OCI-LY7 (cell line): ENCODE data around the gene NEURL4. TPM values are rescaled to one million over a fixed set of nuclear protein-coding genes. Genes with fewer than 3 reads are reported as not detected.

Source experiments
- BruUV-seq: library from RNA; stranded (reverse); fragments of 400-500 nt; replicated peaks from 2 replicates; lab custom pipeline; 2021; lab: Mats Ljungman, UMichigan
- CTCF ChIA-PET: fragments of 300-600 bp; sonication (Branson Sonifier 250); formaldehyde crosslinking; loops from one replicate; lab custom pipeline; 2022; ENCODE audit warnings: antibody characterized with exemption; ENCODE audit not compliant: unreplicated experiment; lab: Charles Lee
- POLR2A ChIA-PET: fragments of 300-600 bp; sonication (Branson Sonifier 250); formaldehyde crosslinking; loops from one replicate; lab custom pipeline; 2022; ENCODE audit warnings: antibody characterized with exemption; lab: Charles Lee
- DNase-seq: peaks from one replicate; pipeline ENCODE4 v3.0.0-alpha.2; 2015; ENCODE audit warnings: low spot score
- H2AFZ ChIP-seq: fragments of 200-600 bp; sonication (generic), shearing (Covaris generic); 2 replicates; pipeline ENCODE4 v1.6.1; 2014; ENCODE audit warnings: mild to moderate bottlenecking, antibody characterized with exemption, low read length, moderate library complexity
- H3K27ac ChIP-seq: fragments of 200-600 bp; sonication (generic); 2 replicates; pipeline ENCODE4 v1.5.1; 2014; ENCODE audit warnings: mixed run types, low read depth, mild to moderate bottlenecking, moderate library complexity, low read length, inconsistent platforms; ENCODE audit not compliant: poor library complexity, severe bottlenecking
- H3K36me3 ChIP-seq: fragments of 200-600 bp; sonication (generic); 2 replicates; pipeline ENCODE4 v1.6.1; 2014; ENCODE audit warnings: mild to moderate bottlenecking, antibody characterized with exemption, low read length, moderate library complexity, mixed read lengths; ENCODE audit not compliant: insufficient read depth
- H3K4me1 ChIP-seq: fragments of 200-600 bp; sonication (generic); 2 replicates; pipeline ENCODE4 v1.5.1; 2014; ENCODE audit warnings: mild to moderate bottlenecking, low read length; ENCODE audit not compliant: insufficient read depth, poor library complexity, severe bottlenecking
- H3K4me2 ChIP-seq: fragments of 200-600 bp; sonication (generic); 2 replicates; pipeline ENCODE4 v1.6.1; 2014; ENCODE audit warnings: mild to moderate bottlenecking, low read length
- H3K4me3 ChIP-seq: fragments of 200-600 bp; sonication (generic); 2 replicates; pipeline ENCODE4 v1.5.1; 2014; ENCODE audit warnings: mild to moderate bottlenecking, low read depth, low read length; ENCODE audit not compliant: poor library complexity, severe bottlenecking
- H3K79me2 ChIP-seq: fragments of 200-600 bp; sonication (generic); 2 replicates; pipeline ENCODE4 v1.6.1; 2016; ENCODE audit warnings: low read depth, mild to moderate bottlenecking, low read length, moderate library complexity, mixed read lengths; ENCODE audit not compliant: insufficient read depth
- H3K9me2 ChIP-seq: fragments of 200-600 bp; sonication (generic); 2 replicates; pipeline ENCODE4 v1.6.1; 2016; ENCODE audit warnings: mild to moderate bottlenecking, low read length, mixed read lengths; ENCODE audit not compliant: insufficient read depth
- H3K9me3 ChIP-seq: fragments of 200-600 bp; sonication (generic); 2 replicates; pipeline ENCODE4 v1.6.1; 2014; ENCODE audit warnings: mild to moderate bottlenecking, mixed run types, low read length, mixed read lengths
- H4K20me1 ChIP-seq: fragments of 200-600 bp; sonication (generic); 2 replicates; pipeline ENCODE4 v1.6.1; 2014; ENCODE audit warnings: mild to moderate bottlenecking, antibody characterized with exemption, low read length, moderate library complexity, mixed read lengths; ENCODE audit not compliant: insufficient read depth
- EZH2phosphoT487 ChIP-seq: fragments of 200-600 bp; sonication (generic); IDR thresholded peaks from 2 replicates; pipeline ENCODE4 v1.6.1; 2018; ENCODE audit warnings: low read depth, borderline replicate concordance, mild to moderate bottlenecking, mixed run types, antibody characterized with exemption, low read length, moderate library complexity, mixed read lengths
- intact Hi-C: fragments of 100-400 bp; cut with micrococcal nuclease; formaldehyde crosslinking; loops from one replicate; pipeline ENCODE4 v1.10.0; 2022; ENCODE audit not compliant: unreplicated experiment
- total RNA-seq, 2 experiments: library from RNA; depleted of rRNA in 1 of 2; stranded (reverse); fragments of >200 nt in 1 of 2; shearing (Covaris generic) in 1 of 2; gene quantifications; 2 replicates each; pipeline ENCODE4 v1.2.3, GENCODE V29; 2014 to 2022
- TF ChIP-seq, protein P1 (sequence below): fragments of 200-600 bp; sonication (generic); conservative IDR thresholded peaks from 2 replicates; pipeline ENCODE4 v1.5.1; 2014; ENCODE audit warnings: mild to moderate bottlenecking, antibody characterized with exemption, low read length, moderate library complexity, mixed read lengths

NEURL4 gene
- total RNA-seq, 2 experiments from 2014 or later, result 34.7 to 66.8 TPM

DNA sequence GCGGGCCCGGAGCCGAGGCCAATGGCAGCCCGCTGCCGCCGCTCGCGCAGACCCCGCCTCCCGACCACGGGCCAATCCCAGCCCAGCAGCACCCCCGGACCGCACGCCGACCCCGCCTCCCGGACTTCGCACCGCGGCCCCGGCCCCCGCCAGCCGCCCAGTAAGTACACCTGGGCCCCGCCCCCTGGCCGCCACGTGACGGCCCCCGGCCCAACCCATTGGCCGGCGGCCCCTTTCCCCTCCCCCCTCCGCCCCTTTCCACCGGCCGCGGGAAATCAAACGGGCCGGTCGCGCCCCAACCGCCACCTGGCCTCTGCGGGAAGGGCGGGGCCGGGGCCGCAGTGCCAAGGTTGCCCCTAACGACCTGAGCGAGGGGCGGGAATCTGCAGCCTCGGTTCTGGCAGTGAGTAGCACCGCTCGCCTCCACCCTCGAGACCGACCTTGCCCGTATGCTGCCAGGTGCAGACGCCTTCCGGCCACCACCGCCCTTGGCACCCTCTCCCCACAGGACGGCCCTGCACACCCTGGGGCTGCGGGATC, 34.5 kb downstream of the NEURL4 start, which contains the start of gene YBX2:
Gene YBX2, minus strand, starts transcription at position 26 of the 540 bp plus-strand sequence. CDS start 139 bp downstream, outside the sequence.
- peak within 1 kb of the TSS; percentile 70 for H3K4me3 ChIP-seq
- H3K9me2 ChIP-seq, result no peaks in the 10 kb centered on the region
- no peaks in the 10 kb centered on the region for H3K9me3 ChIP-seq
- TF ChIP-seq EZH2phosphoT487, result no peak
- TF ChIP-seq, protein P1, sequence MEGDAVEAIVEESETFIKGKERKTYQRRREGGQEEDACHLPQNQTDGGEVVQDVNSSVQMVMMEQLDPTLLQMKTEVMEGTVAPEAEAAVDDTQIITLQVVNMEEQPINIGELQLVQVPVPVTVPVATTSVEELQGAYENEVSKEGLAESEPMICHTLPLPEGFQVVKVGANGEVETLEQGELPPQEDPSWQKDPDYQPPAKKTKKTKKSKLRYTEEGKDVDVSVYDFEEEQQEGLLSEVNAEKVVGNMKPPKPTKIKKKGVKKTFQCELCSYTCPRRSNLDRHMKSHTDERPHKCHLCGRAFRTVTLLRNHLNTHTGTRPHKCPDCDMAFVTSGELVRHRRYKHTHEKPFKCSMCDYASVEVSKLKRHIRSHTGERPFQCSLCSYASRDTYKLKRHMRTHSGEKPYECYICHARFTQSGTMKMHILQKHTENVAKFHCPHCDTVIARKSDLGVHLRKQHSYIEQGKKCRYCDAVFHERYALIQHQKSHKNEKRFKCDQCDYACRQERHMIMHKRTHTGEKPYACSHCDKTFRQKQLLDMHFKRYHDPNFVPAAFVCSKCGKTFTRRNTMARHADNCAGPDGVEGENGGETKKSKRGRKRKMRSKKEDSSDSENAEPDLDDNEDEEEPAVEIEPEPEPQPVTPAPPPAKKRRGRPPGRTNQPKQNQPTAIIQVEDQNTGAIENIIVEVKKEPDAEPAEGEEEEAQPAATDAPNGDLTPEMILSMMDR, result no peak
- CTCF ChIA-PET, result no interaction called here
- H3K79me2 ChIP-seq, result no peaks in the 10 kb centered on the region
- H3K4me1 ChIP-seq, result peaks cover 35% of the 10 kb centered on the region
- H3K4me2 ChIP-seq, result peak within 1 kb of the TSS; percentile 78
- BruUV-seq, result no TSS peak
- POLR2A ChIA-PET, result no interaction called here
- no peaks in the 10 kb centered on the region for H3K36me3 ChIP-seq
- H2AFZ ChIP-seq, result peak within 1 kb of the TSS; percentile 65
- peak within 1 kb of the TSS; percentile 66 for H3K27ac ChIP-seq
- DNase-seq, result peak; percentile 94
- H4K20me1 ChIP-seq, result no peaks in the 10 kb centered on the region
- intact Hi-C loops, result loop anchor here (5.0 kb wide), 1 partner anchor 247 kb away; no protein-coding TSS in a partner anchor

GRCh38 chr17:7293816-7294613, 35.1 kb downstream of the NEURL4 start:
- DNase-seq, result no peak
- Histone ChIP-seq H4K20me1 (no peaks in the 10 kb centered on the region), H3K4me2 (peak overlapping the region; percentile 13; the same call in 1 of the 2 replicates), H3K79me2 (no peaks in the 10 kb centered on the region), H3K27ac (no peak overlapping the region), H3K4me3 (no peak overlapping the region), H3K36me3 (no peaks in the 10 kb centered on the region), H3K4me1 (peaks cover 35% of the 10 kb centered on the region), H3K9me3 (no peaks in the 10 kb centered on the region), H2AFZ (no peak overlapping the region), H3K9me2 (no peaks in the 10 kb centered on the region)
- ChIA-PET POLR2A (no interaction called here), CTCF (no interaction called here)
- TF ChIP-seq, protein P1, result no peak
- no peak for TF ChIP-seq EZH2phosphoT487
- BruUV-seq, result no TSS peak
- intact Hi-C loops, result no loop called here

- Histone ChIP-seq H3K9me3 (no peaks in the 10 kb centered on the region), H4K20me1 (no peaks in the 10 kb centered on the region), H3K4me2 (no peak overlapping the region), H3K36me3 (no peaks in the 10 kb centered on the region), H3K27ac (no peak overlapping the region), H3K79me2 (no peaks in the 10 kb centered on the region), H3K4me1 (peaks cover 35% of the 10 kb centered on the region), H3K9me2 (no peaks in the 10 kb centered on the region), H2AFZ (no peak overlapping the region), H3K4me3 (no peak overlapping the region)
- TF ChIP-seq EZH2phosphoT487, result no peak
- TF ChIP-seq, protein P1, result no peak
- ChIA-PET POLR2A (no interaction called here), CTCF (no interaction called here)
- no peak for DNase-seq
- no TSS peak for BruUV-seq
- intact Hi-C loops, result no loop called here
Measured at GRCh38 chr17:7293159-7293558, 36.0 kb downstream of the NEURL4 start.
